GM23338 (cell line): ENCODE measurements around the gene TXNDC17. TPM values are rescaled to one million over a fixed set of nuclear protein-coding genes. Genes with fewer than 3 reads are reported as not detected.

ENCODE experiments used
- ATAC-seq: fragments of 200-7000 bp; cut with Tn5 transposase; 3 replicates; pipeline ENCODE4 v1.9.1; 2020
- DNase-seq: peaks from one replicate; pipeline ENCODE4 v3.0.0-alpha.2; 2015; ENCODE audit warnings: low spot score
- H2AFZ ChIP-seq: fragments of 200-600 bp; sonication (generic); 2 replicates; pipeline ENCODE4 v1.8.0; 2016; ENCODE audit warnings: antibody characterized with exemption, mild to moderate bottlenecking, moderate library complexity
- H3F3A ChIP-seq: fragments of 200-600 bp; sonication (generic); replicated peaks from 2 replicates; pipeline ENCODE4 v1.8.0; 2017; ENCODE audit warnings: antibody characterized with exemption, mixed run types, low read depth
- H3K27ac ChIP-seq: fragments of 200-600 bp; sonication (generic); 2 replicates; pipeline ENCODE4 v1.6.1; 2016; ENCODE audit warnings: low read depth
- H3K27me3 ChIP-seq: fragments of 200-600 bp; sonication (generic); 2 replicates; pipeline ENCODE4 v1.8.0; 2016; ENCODE audit warnings: mild to moderate bottlenecking, mixed run types, moderate library complexity; ENCODE audit not compliant: insufficient read depth
- H3K36me3 ChIP-seq: fragments of 200-600 bp; sonication (generic); 2 replicates; pipeline ENCODE4 v1.8.0; 2016; ENCODE audit warnings: mild to moderate bottlenecking; ENCODE audit not compliant: insufficient read depth
- H3K4me1 ChIP-seq: fragments of 200-600 bp; sonication (generic); 2 replicates; pipeline ENCODE4 v1.8.0; 2016; ENCODE audit warnings: mild to moderate bottlenecking, moderate library complexity; ENCODE audit not compliant: insufficient read depth
- H3K4me2 ChIP-seq: fragments of 200-600 bp; sonication (generic); 2 replicates; pipeline ENCODE4 v1.7.1; 2017; ENCODE audit warnings: mixed run types
- H3K4me3 ChIP-seq: fragments of 200-600 bp; sonication (generic); 2 replicates; pipeline ENCODE4 v1.6.1; 2016; ENCODE audit warnings: mixed run types
- H3K79me2 ChIP-seq: fragments of 200-600 bp; sonication (generic); replicated peaks from 2 replicates; pipeline ENCODE4 v1.8.0; 2017; ENCODE audit warnings: mild to moderate bottlenecking; ENCODE audit not compliant: insufficient read depth
- H3K9me2 ChIP-seq: fragments of 200-600 bp; sonication (generic); 2 replicates; pipeline ENCODE4 v1.8.0; 2017; ENCODE audit not compliant: insufficient read depth
- H4K20me1 ChIP-seq: fragments of 200-600 bp; sonication (generic); replicated peaks from 2 replicates; pipeline ENCODE4 v1.8.0; 2017; ENCODE audit warnings: mild to moderate bottlenecking; ENCODE audit not compliant: insufficient read depth
- H3K27ac Mint-ChIP-seq: 2 replicates; pipeline ENCODE4 v1.8.0; 2020; ENCODE audit warnings: inconsistent platforms, mild to moderate bottlenecking, moderate library complexity, mixed read lengths
- H3K27me3 Mint-ChIP-seq: 3 replicates; pipeline ENCODE4 v1.8.0; 2022; ENCODE audit warnings: low read depth, mild to moderate bottlenecking, moderate library complexity, mixed read lengths, inconsistent platforms; ENCODE audit not compliant: insufficient read depth, poor library complexity
- H3K36me3 Mint-ChIP-seq: 3 replicates; pipeline ENCODE4 v1.8.0; 2021; ENCODE audit warnings: low read depth, mild to moderate bottlenecking, inconsistent platforms, moderate library complexity, mixed read lengths
- H3K4me1 Mint-ChIP-seq: 3 replicates; pipeline ENCODE4 v1.8.0; 2020; ENCODE audit warnings: mild to moderate bottlenecking, inconsistent platforms, mixed read lengths
- H3K4me3 Mint-ChIP-seq: 3 replicates; pipeline ENCODE4 v1.8.0; 2021; ENCODE audit warnings: moderate library complexity, mild to moderate bottlenecking, inconsistent platforms, mixed read lengths
- H3K9me3 Mint-ChIP-seq: 3 replicates; pipeline ENCODE4 v1.8.0; 2020; ENCODE audit warnings: moderate library complexity, mild to moderate bottlenecking, inconsistent platforms, mixed read lengths
- CREB1 ChIP-seq: fragments of 250-450 bp; sonication (Bioruptor Pico); IDR thresholded peaks from 2 replicates; pipeline ENCODE4 v1.5.0; 2020; ENCODE audit warnings: low read depth, mild to moderate bottlenecking, moderate library complexity
- EZH2 ChIP-seq: fragments of 200-600 bp; sonication (generic); IDR thresholded peaks from one replicate; pipeline ENCODE4 v1.8.0; 2017; ENCODE audit warnings: antibody characterized with exemption, mild to moderate bottlenecking, low read depth; ENCODE audit not compliant: unreplicated experiment
- EZH2phosphoT487 ChIP-seq: fragments of 200-600 bp; sonication (generic); IDR thresholded peaks from one replicate; pipeline ENCODE4 v1.8.1; 2018; ENCODE audit warnings: antibody characterized with exemption; ENCODE audit not compliant: unreplicated experiment
- JUNB ChIP-seq: IDR thresholded peaks from one replicate; pipeline ENCODE4 v1.6.1; 2016; ENCODE audit warnings: antibody characterized with exemption; ENCODE audit not compliant: unreplicated experiment
- NANOG ChIP-seq: IDR thresholded peaks from 2 replicates; pipeline ENCODE4 v1.6.1; 2016; ENCODE audit warnings: antibody characterized with exemption, borderline replicate concordance
- POLR2AphosphoS5 ChIP-seq: IDR thresholded peaks from 2 replicates; pipeline ENCODE4 v1.6.1; 2016; ENCODE audit warnings: antibody characterized with exemption, low read depth
- STAT1 ChIP-seq: IDR thresholded peaks from one replicate; pipeline ENCODE4 v1.6.1; 2016; ENCODE audit warnings: antibody characterized with exemption; ENCODE audit not compliant: unreplicated experiment
- ZNF114 ChIP-seq: fragments of 250-450 bp; sonication (Bioruptor Pico); IDR thresholded peaks from 2 replicates; pipeline ENCODE4 v1.5.0; 2020; ENCODE audit warnings: mild to moderate bottlenecking, moderate library complexity
- ZNF331 ChIP-seq: fragments of 250-450 bp; sonication (Bioruptor Pico); IDR thresholded peaks from 2 replicates; pipeline ENCODE4 v1.5.0; 2020; ENCODE audit warnings: low read depth, mild to moderate bottlenecking, moderate library complexity
- polyA plus RNA-seq: library from polyadenylated mRNA; unstranded; fragments of >200 nt; fragmentation: Nextera tagmentation; extraction: Ambion mirVana; gene quantifications from 2 replicates; pipeline ENCODE4 v1.2.1, GENCODE V29; 2016
- total RNA-seq: library from RNA; depleted of rRNA; stranded (reverse); fragments of >200 nt; shearing (Covaris generic); gene quantifications from 2 replicates; pipeline ENCODE4 v1.2.3, GENCODE V29; 2014
- TF ChIP-seq, protein P1 (sequence below), 2 experiments: fragments of 200-600 bp in 1 of 2; sonication (generic) in 1 of 2; conservative IDR thresholded peaks; 2 replicates each; pipeline versions ENCODE4 v1.5.1 to v1.6.1; 2016 to 2017; ENCODE audit warnings: antibody characterized with exemption in 2 of 2, low read depth in 2 of 2, mild to moderate bottlenecking in 2 of 2, moderate library complexity in 1 of 2
- TF ChIP-seq, protein P2 (sequence below): IDR thresholded peaks from 2 replicates; pipeline ENCODE4 v1.6.1; 2016; ENCODE audit warnings: antibody characterized with exemption
- TF ChIP-seq, protein P3 (sequence below): fragments of 250-450 bp; sonication (Bioruptor Pico); IDR thresholded peaks from 2 replicates; pipeline ENCODE4 v1.5.0; 2020; ENCODE audit warnings: mild to moderate bottlenecking, moderate library complexity
- TF ChIP-seq, protein P4 (sequence below): IDR thresholded peaks from one replicate; pipeline ENCODE4 v1.6.1; 2018; ENCODE audit warnings: antibody characterized with exemption; ENCODE audit not compliant: unreplicated experiment

The TXNDC17 gene
- total and polyA plus RNA-seq, 2 experiments from 2014 or later: 202 to 887 TPM

DNA sequence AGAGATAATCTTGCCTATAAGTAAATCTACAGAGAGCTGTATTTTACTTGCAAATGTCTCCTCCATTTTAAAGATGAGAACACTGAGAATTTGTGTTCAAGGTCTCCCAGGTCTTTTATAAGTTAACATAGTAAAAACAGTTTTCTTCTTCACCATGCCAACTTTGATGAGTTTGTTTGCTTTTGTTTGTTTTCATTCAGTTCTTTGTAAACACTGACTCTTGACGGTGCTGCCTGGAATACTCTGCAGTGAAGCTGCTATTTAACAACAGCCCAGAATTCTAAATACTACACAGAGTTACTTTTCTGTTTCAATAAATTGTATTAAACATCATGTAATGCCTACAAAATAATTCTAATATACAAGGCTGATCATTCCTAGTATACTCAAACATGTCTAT, 43.1 kb upstream of the TXNDC17 start (continued):
- TF ChIP-seq ZNF114 (CRISPR knock-in tag) (no peak), ZNF331 (CRISPR knock-in tag) (no peak)

DNA sequence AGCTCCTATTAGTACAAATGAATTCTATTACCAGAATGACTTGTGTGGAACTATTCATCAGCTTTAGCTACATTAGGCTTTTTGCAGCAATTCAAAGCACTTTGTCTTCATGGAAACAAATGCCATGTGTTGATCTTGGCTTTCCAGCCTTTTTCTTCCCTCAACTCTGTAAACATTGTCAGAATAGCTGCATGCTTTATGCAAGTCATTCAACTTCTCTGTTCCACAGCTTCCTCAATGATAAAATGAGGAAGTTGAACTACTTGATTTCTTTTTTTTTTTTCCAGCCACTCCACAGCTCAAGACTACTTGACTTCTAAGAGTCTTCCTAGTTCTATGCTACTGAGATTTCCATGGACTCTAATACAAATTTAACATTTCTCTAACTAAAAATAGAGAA, 41.5 kb upstream of the TXNDC17 start:
- Histone ChIP-seq H3K27ac (no peak overlapping the region), H3K27me3 (no peaks in the 10 kb centered on the region), H3K4me2 (no peak overlapping the region), H3K36me3 (peaks cover 26% of the 10 kb centered on the region), H4K20me1 (no peaks in the 10 kb centered on the region), H3K4me1 (no peaks in the 10 kb centered on the region), H3F3A (no peaks in the 10 kb centered on the region), H3K4me3 (no peak overlapping the region), H2AFZ (no peak overlapping the region), H3K9me2 (no peaks in the 10 kb centered on the region), H3K79me2 (no peaks in the 10 kb centered on the region)
- ATAC-seq (no peak), DNase-seq (no peak)
- H3K27ac Mint-ChIP-seq: no peak overlapping the region
- H3K4me3 Mint-ChIP-seq: no peak overlapping the region
- no peaks in the 10 kb centered on the region for H3K4me1 Mint-ChIP-seq
- H3K36me3 Mint-ChIP-seq: peaks cover 37% of the 10 kb centered on the region
- no peaks in the 10 kb centered on the region for H3K9me3 Mint-ChIP-seq
- TF ChIP-seq, protein P1, sequence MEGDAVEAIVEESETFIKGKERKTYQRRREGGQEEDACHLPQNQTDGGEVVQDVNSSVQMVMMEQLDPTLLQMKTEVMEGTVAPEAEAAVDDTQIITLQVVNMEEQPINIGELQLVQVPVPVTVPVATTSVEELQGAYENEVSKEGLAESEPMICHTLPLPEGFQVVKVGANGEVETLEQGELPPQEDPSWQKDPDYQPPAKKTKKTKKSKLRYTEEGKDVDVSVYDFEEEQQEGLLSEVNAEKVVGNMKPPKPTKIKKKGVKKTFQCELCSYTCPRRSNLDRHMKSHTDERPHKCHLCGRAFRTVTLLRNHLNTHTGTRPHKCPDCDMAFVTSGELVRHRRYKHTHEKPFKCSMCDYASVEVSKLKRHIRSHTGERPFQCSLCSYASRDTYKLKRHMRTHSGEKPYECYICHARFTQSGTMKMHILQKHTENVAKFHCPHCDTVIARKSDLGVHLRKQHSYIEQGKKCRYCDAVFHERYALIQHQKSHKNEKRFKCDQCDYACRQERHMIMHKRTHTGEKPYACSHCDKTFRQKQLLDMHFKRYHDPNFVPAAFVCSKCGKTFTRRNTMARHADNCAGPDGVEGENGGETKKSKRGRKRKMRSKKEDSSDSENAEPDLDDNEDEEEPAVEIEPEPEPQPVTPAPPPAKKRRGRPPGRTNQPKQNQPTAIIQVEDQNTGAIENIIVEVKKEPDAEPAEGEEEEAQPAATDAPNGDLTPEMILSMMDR (conservative IDR thresholded peaks at IDR 0.05; ENCODE audit: low read depth in 2 of 2): no peak
- TF ChIP-seq, protein P2, sequence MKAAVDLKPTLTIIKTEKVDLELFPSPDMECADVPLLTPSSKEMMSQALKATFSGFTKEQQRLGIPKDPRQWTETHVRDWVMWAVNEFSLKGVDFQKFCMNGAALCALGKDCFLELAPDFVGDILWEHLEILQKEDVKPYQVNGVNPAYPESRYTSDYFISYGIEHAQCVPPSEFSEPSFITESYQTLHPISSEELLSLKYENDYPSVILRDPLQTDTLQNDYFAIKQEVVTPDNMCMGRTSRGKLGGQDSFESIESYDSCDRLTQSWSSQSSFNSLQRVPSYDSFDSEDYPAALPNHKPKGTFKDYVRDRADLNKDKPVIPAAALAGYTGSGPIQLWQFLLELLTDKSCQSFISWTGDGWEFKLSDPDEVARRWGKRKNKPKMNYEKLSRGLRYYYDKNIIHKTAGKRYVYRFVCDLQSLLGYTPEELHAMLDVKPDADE: no peak
- no peak for TF ChIP-seq EZH2phosphoT487
- no peak for TF ChIP-seq ZNF114 (CRISPR knock-in tag)
- TF ChIP-seq, protein P3, sequence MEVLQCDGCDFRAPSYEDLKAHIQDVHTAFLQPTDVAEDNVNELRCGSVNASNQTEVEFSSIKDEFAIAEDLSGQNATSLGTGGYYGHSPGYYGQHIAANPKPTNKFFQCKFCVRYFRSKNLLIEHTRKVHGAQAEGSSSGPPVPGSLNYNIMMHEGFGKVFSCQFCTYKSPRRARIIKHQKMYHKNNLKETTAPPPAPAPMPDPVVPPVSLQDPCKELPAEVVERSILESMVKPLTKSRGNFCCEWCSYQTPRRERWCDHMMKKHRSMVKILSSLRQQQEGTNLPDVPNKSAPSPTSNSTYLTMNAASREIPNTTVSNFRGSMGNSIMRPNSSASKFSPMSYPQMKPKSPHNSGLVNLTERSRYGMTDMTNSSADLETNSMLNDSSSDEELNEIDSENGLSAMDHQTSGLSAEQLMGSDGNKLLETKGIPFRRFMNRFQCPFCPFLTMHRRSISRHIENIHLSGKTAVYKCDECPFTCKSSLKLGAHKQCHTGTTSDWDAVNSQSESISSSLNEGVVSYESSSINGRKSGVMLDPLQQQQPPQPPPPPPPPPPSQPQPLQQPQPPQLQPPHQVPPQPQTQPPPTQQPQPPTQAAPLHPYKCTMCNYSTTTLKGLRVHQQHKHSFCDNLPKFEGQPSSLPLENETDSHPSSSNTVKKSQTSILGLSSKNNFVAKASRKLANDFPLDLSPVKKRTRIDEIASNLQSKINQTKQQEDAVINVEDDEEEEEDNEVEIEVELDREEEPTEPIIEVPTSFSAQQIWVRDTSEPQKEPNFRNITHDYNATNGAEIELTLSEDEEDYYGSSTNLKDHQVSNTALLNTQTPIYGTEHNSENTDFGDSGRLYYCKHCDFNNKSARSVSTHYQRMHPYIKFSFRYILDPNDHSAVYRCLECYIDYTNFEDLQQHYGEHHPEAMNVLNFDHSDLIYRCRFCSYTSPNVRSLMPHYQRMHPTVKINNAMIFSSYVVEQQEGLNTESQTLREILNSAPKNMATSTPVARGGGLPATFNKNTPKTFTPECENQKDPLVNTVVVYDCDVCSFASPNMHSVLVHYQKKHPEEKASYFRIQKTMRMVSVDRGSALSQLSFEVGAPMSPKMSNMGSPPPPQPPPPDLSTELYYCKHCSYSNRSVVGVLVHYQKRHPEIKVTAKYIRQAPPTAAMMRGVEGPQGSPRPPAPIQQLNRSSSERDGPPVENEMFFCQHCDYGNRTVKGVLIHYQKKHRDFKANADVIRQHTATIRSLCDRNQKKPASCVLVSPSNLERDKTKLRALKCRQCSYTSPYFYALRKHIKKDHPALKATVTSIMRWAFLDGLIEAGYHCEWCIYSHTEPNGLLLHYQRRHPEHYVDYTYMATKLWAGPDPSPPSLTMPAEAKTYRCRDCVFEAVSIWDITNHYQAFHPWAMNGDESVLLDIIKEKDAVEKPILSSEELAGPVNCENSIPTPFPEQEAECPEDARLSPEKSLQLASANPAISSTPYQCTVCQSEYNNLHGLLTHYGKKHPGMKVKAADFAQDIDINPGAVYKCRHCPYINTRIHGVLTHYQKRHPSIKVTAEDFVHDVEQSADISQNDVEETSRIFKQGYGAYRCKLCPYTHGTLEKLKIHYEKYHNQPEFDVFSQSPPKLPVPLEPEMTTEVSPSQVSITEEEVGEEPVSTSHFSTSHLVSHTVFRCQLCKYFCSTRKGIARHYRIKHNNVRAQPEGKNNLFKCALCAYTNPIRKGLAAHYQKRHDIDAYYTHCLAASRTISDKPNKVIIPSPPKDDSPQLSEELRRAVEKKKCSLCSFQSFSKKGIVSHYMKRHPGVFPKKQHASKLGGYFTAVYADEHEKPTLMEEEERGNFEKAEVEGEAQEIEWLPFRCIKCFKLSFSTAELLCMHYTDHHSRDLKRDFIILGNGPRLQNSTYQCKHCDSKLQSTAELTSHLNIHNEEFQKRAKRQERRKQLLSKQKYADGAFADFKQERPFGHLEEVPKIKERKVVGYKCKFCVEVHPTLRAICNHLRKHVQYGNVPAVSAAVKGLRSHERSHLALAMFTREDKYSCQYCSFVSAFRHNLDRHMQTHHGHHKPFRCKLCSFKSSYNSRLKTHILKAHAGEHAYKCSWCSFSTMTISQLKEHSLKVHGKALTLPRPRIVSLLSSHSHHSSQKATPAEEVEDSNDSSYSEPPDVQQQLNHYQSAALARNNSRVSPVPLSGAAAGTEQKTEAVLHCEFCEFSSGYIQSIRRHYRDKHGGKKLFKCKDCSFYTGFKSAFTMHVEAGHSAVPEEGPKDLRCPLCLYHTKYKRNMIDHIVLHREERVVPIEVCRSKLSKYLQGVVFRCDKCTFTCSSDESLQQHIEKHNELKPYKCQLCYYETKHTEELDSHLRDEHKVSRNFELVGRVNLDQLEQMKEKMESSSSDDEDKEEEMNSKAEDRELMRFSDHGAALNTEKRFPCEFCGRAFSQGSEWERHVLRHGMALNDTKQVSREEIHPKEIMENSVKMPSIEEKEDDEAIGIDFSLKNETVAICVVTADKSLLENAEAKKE (CRISPR knock-in tag): no peak
- no peak for TF ChIP-seq EZH2
- TF ChIP-seq, protein P4, sequence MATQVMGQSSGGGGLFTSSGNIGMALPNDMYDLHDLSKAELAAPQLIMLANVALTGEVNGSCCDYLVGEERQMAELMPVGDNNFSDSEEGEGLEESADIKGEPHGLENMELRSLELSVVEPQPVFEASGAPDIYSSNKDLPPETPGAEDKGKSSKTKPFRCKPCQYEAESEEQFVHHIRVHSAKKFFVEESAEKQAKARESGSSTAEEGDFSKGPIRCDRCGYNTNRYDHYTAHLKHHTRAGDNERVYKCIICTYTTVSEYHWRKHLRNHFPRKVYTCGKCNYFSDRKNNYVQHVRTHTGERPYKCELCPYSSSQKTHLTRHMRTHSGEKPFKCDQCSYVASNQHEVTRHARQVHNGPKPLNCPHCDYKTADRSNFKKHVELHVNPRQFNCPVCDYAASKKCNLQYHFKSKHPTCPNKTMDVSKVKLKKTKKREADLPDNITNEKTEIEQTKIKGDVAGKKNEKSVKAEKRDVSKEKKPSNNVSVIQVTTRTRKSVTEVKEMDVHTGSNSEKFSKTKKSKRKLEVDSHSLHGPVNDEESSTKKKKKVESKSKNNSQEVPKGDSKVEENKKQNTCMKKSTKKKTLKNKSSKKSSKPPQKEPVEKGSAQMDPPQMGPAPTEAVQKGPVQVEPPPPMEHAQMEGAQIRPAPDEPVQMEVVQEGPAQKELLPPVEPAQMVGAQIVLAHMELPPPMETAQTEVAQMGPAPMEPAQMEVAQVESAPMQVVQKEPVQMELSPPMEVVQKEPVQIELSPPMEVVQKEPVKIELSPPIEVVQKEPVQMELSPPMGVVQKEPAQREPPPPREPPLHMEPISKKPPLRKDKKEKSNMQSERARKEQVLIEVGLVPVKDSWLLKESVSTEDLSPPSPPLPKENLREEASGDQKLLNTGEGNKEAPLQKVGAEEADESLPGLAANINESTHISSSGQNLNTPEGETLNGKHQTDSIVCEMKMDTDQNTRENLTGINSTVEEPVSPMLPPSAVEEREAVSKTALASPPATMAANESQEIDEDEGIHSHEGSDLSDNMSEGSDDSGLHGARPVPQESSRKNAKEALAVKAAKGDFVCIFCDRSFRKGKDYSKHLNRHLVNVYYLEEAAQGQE: no peak
- TF ChIP-seq STAT1: no peak
- no peak for TF ChIP-seq POLR2AphosphoS5
- no peak for TF ChIP-seq NANOG
- TF ChIP-seq ZNF331 (CRISPR knock-in tag): no peak
- TF ChIP-seq CREB1: no peak
- TF ChIP-seq JUNB: no peak
- H3K27me3 Mint-ChIP-seq: peaks cover 4% of the 10 kb centered on the region
